HG03103 (cell line): ENCODE results near the gene DPP10.
"Not testable (repeated sequence)": the region's sequence is repeated elsewhere in the genome, so short reads cannot be mapped to it uniquely, and the experiment has no call there.

ENCODE experiments used
- ATAC-seq: cut with Tn5 transposase; IDR thresholded peaks from one replicate; pipeline ENCODE4 v1.9.1; 2021; ENCODE audit warnings: low read depth; ENCODE audit not compliant: unreplicated experiment

Gene DPP10

GRCh38 chr2:114709936-114710850 is 267.8 kb downstream of the DPP10 start:
- no peak for ATAC-seq

DNA sequence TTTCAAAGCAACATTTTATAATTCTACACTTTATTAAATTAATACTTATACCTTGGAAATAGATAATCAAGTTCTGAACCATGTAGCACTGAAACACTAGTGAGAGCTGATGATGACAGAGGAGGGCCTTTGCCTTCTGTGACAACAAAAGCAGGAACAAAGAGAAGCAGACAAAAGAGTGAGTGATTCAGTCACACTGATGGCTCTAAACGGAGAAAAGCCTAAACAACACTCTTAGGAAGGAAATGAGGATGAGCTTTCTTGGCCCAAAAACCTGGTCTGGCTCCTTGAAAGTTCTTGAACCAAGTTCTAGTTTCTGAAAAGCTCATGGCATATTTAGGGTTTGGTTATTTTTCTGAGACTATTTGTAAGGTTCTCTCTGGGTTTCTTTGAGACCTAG is 271.9 kb downstream of the DPP10 start:
- ATAC-seq: no peak

DNA sequence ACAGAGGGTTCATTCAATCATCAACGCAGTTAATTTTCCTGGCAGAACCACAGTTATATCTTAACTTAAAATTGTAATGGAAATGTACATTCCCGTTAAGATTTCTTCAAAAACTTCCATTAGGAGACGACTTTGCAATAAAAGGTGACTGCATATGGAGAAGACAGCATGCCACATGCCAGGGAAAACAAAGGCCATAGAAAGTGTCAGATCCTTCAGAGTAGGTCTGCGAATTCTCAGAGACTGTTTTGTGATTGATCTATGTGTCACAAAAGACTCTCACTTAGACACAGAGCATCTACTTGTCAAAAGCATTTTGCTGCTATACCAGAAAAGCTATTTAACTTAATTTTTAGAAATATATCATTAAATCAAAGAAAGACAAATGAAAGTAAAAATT is 274.6 kb downstream of the DPP10 start:
- ATAC-seq: no peak

- no peak for ATAC-seq
These were observed 282.0 kb downstream of the DPP10 start for GRCh38 chr2:114724454-114724853.

- ATAC-seq: no peak
These were observed 284.6 kb downstream of the DPP10 start for GRCh38 chr2:114727012-114727411.

DNA sequence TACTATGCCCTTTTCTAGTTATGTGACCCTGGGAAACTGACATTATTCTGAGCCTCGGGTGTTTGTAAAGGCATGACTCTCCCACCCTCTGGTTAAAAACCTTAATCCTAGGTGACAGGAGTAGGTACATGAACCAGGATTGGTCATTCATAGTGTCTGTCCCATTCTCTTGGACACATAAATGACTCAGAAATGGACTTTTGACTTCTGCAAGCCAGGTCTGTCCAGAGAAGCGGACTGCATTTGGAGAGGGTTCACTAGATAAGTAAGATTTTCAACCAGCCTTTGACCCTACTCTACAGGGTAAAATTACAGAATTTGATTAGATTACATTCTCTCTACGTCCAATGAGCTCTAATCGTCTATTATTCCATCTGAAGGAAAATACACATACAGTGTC is 285.9 kb downstream of the DPP10 start:
- ATAC-seq: no peak

GRCh38 chr2:114729026-114729425 is 286.6 kb downstream of the DPP10 start:
- ATAC-seq: no peak

GRCh38 chr2:114735126-114735525 is 292.7 kb downstream of the DPP10 start:
- ATAC-seq: no peak

- no peak for ATAC-seq
These were observed 299.8 kb downstream of the DPP10 start for GRCh38 chr2:114742245-114742644.

- ATAC-seq: no peak
These were observed 303.3 kb downstream of the DPP10 start for GRCh38 chr2:114745700-114746099.

DNA sequence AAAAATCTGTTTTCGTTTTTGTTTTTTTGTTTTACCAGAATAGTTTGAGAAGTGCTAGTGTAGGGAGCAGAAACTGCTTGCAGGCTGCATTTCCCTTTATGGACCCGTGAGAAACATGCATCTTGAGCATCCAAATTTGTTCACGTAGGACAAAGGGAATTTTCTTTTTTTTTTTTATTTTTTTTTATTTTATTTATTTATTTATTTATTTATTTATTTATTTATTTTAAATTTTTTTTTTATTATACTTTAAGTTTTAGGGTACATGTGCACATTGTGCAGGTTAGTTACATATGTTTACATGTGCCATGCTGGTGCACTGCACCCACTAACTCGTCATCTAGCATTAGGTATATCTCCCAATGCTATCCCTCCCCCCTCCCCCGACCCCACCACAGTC is 305.7 kb downstream of the DPP10 start:
- ATAC-seq: not testable (repeated sequence)

DNA sequence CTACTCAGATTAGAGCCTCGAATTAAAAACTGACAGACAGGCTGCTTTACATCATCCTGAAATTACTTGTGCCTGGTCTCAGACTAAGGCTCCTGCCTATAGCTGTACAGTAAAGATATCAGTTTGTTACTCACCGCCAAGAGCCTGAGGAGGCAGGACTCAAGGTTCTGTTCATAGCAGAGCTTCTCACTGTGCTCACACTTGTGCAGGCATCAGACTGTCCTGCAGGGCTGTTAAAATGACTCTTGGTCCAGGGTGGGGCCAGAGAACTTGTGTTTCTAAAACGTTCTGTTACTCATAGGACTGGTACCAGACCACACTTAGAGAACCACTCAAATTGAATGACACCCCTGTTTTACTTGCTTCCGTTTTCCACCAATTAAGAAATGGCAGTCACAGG is 310.0 kb downstream of the DPP10 start:
- no peak for ATAC-seq

DNA sequence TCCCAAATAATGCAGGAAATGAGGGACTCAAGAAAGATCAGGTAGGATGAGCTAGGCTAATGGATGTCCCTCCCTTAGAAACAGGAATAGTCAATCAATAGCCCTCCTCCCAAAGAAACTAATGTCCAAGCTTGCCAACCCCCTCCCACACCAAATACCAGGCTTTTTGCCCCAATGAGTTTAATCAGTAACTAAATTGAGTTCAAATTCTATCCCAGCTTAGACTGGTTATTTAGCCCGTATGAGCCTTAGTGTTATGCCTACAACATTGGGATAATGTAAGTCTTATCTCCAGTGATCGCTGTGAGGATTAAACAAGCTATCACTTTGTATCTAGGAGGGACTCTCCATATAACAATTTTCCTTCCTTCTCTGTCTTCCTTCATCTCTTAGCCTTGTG is 310.7 kb downstream of the DPP10 start:
- ATAC-seq: no peak

- ATAC-seq: no peak
These were observed 312.6 kb downstream of the DPP10 start for GRCh38 chr2:114754907-114755563.

DNA sequence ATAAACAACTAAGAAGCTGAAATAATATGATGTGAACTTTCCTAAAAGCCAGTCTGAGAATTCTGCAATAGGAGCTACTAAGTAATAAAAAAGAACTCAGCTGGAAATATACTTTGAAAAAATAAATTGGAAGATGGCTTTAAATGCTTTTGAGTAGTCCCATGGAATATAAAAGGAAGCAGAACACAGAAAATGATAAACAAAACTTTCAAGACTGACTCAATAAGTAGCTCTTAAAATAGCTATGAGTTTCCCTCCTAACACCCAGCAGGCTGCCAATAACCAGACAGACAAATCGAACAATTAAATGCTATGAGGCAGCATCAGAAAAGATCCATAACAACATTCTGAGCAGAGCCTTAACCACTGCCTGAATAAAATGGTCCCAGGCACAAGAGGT is 319.9 kb downstream of the DPP10 start:
- ATAC-seq: no peak

- ATAC-seq: no peak
These were observed 320.5 kb downstream of the DPP10 start for GRCh38 chr2:114762986-114763385.

GRCh38 chr2:114769110-114769509 is 326.7 kb downstream of the DPP10 start:
- no peak for ATAC-seq

GRCh38 chr2:114769991-114770390 is 327.6 kb downstream of the DPP10 start:
- no peak for ATAC-seq

- no peak for ATAC-seq
These were observed 341.6 kb downstream of the DPP10 start for GRCh38 chr2:114784046-114784445.

- ATAC-seq: no peak
These were observed 342.6 kb downstream of the DPP10 start for GRCh38 chr2:114784890-114785583.

DNA sequence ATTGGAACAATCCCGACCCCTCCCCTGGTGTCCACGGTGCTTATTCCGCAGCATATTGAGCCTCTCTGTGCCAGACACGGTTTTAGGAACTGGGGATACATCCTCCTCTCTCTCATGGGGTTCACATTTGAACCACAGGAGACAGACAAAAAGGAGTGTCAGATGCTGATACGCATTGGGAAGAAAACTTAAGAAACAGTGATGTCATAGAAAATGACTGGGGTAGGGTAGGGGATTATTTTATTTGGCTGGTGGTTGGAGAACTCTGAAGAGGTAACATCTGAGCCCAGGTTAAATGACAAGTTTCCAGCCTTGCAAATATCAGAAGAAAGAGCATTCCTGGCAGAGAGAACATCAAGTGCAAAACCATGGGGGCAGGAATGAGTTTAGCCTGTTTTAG is 344.5 kb downstream of the DPP10 start:
- no peak for ATAC-seq
